ENCODE results near the gene USP24. TPM values are rescaled to one million over a fixed set of nuclear protein-coding genes. Genes with fewer than 3 reads are reported as not detected.

USP24 gene
- total RNA-seq, 1 donor from 2014 or later = 32.9 TPM

- intact Hi-C loops (cut with DNase I) = no loop called here
- ATAC-seq (ENCODE audit: poor library complexity) = peak; percentile 47
Measured at GRCh38 chr1:55052221-55053142, 162.7 kb downstream of the USP24 start.

GRCh38 chr1:55051621-55052020, 163.5 kb downstream of the USP24 start:
- DNase-seq = no peak
- no peak for ATAC-seq (ENCODE audit: poor library complexity)

More at GRCh38 chr1:55052221-55053142, 162.7 kb downstream of the USP24 start:
- DNase-seq = peak; percentile 70

GRCh38 chr1:55051169-55051568, 164.0 kb downstream of the USP24 start:
- DNase-seq (no peak), ATAC-seq (ENCODE audit: poor library complexity) (no peak)
- intact Hi-C loops (cut with DNase I) = no loop called here

More at GRCh38 chr1:55051621-55052020, 163.5 kb downstream of the USP24 start:
- intact Hi-C loops (cut with DNase I) = no loop called here

GRCh38 chr1:55050283-55050682, 164.9 kb downstream of the USP24 start:
- no peak for DNase-seq
- peak; percentile 7 for ATAC-seq (ENCODE audit: poor library complexity)
- intact Hi-C loops (cut with DNase I) = no loop called here

- intact Hi-C loops (cut with DNase I) = no loop called here
- ATAC-seq (ENCODE audit: poor library complexity) (peak; percentile 54), DNase-seq (peak; percentile 68)
Measured at GRCh38 chr1:55049914-55050278, 165.3 kb downstream of the USP24 start.

GRCh38 chr1:55049271-55049913, 165.8 kb downstream of the USP24 start:
- intact Hi-C loops (cut with DNase I) = no loop called here
- ATAC-seq (ENCODE audit: poor library complexity) (no peak), DNase-seq (no peak)

- no peak for ATAC-seq (ENCODE audit: poor library complexity)
- DNase-seq = no peak
- intact Hi-C loops (cut with DNase I) = no loop called here
Measured at GRCh38 chr1:55048453-55049270, 166.5 kb downstream of the USP24 start.

- ATAC-seq (ENCODE audit: poor library complexity) (no peak), DNase-seq (no peak)
- intact Hi-C loops (cut with DNase I) = no loop called here
Measured at GRCh38 chr1:55047611-55048010, 167.6 kb downstream of the USP24 start.

- intact Hi-C loops (cut with DNase I) = no loop called here
- ATAC-seq (ENCODE audit: poor library complexity) (no peak), DNase-seq (no peak)
Measured at GRCh38 chr1:55046871-55047270, 168.3 kb downstream of the USP24 start.

GRCh38 chr1:55045430-55045829, 169.7 kb downstream of the USP24 start:
- no peak for DNase-seq
- intact Hi-C loops (cut with DNase I) = no loop called here
- no peak for ATAC-seq (ENCODE audit: poor library complexity)

GRCh38 chr1:55044617-55045397, 170.4 kb downstream of the USP24 start:
- DNase-seq = no peak
- intact Hi-C loops (cut with DNase I) = no loop called here
- ATAC-seq (ENCODE audit: poor library complexity) = no peak

GRCh38 chr1:55043726-55044125, 171.4 kb downstream of the USP24 start:
- ATAC-seq (ENCODE audit: poor library complexity) = no peak

GRCh38 chr1:55043011-55043410, 172.2 kb downstream of the USP24 start:
- intact Hi-C loops (cut with DNase I) = no loop called here
- DNase-seq (no peak), ATAC-seq (ENCODE audit: poor library complexity) (no peak)

More at GRCh38 chr1:55043726-55044125, 171.4 kb downstream of the USP24 start:
- intact Hi-C loops (cut with DNase I) = no loop called here
- DNase-seq = no peak

- intact Hi-C loops (cut with DNase I) = no loop called here
- no peak for DNase-seq
- ATAC-seq (ENCODE audit: poor library complexity) = no peak
Measured at GRCh38 chr1:55041613-55042012, 173.6 kb downstream of the USP24 start.

- no peak for DNase-seq
- intact Hi-C loops (cut with DNase I) = no loop called here
- ATAC-seq (ENCODE audit: poor library complexity) = no peak
Measured at GRCh38 chr1:55040933-55041494, 174.2 kb downstream of the USP24 start.

- ATAC-seq (ENCODE audit: poor library complexity) (peak; percentile 17), DNase-seq (no peak)
- intact Hi-C loops (cut with DNase I) = no loop called here
Measured at GRCh38 chr1:55040083-55040932, 174.9 kb downstream of the USP24 start.

- intact Hi-C loops (cut with DNase I) = no loop called here
- ATAC-seq (ENCODE audit: poor library complexity) = peak; percentile 66
- no peak for DNase-seq
Measured at GRCh38 chr1:55039342-55040082, 175.7 kb downstream of the USP24 start, which contains the start of gene PCSK9. Gene PCSK9, plus strand, starts transcription at chr1:55039548. Its CDS starts 290 bp downstream, at chr1:55039838.
